ENCODE data around the gene TACR1. TPM values are rescaled to one million over a fixed set of nuclear protein-coding genes. Genes with fewer than 3 reads are reported as not detected.
"Not testable (repeated sequence)": the region's sequence is repeated elsewhere in the genome, so short reads cannot be mapped to it uniquely, and the experiment has no call there.

The TACR1 gene
- total and polyA plus RNA-seq, 8 donors, result 0.07 to 0.40 (median 0.09) TPM

DNA sequence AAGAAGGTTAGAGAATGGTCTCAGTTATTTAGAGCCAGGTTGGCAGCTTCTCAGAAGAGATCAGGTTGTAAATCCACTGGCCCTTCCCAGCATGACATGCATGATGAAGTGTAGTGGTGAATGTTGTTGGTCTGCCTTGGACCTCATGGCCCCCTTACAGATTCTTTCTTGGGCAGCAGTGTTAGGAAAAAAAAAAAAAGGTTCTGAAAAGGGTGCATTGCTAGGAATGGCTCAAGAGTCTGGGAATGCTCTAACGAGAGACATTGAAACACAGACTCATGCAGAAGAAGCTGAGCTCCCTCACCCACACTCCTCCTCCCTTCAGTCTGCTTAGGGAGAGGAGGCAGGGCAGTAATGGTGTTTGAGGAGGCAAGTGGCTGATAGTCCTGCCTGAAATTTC is 135.4 kb downstream of the TACR1 start:
- FAIRE-seq, result no peak
- no peak for DNase-seq
- intact Hi-C loops (cut with DNase I), result loop anchor here in 1 of 3 donors (10.0 kb wide), 1 partner anchor 341 kb away; no protein-coding TSS in a partner anchor
- no peaks in the 10 kb centered on the region for H3K9me3 ChIP-seq
- no peaks in the 10 kb centered on the region for H3K27me3 ChIP-seq
- no peak for ATAC-seq
- no peak overlapping the region for H3K27ac ChIP-seq
- H3K36me3 ChIP-seq, result no peaks in the 10 kb centered on the region
- TF ChIP-seq, protein P1, sequence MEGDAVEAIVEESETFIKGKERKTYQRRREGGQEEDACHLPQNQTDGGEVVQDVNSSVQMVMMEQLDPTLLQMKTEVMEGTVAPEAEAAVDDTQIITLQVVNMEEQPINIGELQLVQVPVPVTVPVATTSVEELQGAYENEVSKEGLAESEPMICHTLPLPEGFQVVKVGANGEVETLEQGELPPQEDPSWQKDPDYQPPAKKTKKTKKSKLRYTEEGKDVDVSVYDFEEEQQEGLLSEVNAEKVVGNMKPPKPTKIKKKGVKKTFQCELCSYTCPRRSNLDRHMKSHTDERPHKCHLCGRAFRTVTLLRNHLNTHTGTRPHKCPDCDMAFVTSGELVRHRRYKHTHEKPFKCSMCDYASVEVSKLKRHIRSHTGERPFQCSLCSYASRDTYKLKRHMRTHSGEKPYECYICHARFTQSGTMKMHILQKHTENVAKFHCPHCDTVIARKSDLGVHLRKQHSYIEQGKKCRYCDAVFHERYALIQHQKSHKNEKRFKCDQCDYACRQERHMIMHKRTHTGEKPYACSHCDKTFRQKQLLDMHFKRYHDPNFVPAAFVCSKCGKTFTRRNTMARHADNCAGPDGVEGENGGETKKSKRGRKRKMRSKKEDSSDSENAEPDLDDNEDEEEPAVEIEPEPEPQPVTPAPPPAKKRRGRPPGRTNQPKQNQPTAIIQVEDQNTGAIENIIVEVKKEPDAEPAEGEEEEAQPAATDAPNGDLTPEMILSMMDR (IDR thresholded peaks at IDR 0.05), result no peak
- 80 to 89% methylated on average over 1 of the region's 1 CpG for WGBS, 2 donors
- H3K4me1 ChIP-seq, result peaks cover 0 to 7% (median 0%) of the 10 kb centered on the region in 3 donors
- H3K4me3 ChIP-seq, result no peak overlapping the region

DNA sequence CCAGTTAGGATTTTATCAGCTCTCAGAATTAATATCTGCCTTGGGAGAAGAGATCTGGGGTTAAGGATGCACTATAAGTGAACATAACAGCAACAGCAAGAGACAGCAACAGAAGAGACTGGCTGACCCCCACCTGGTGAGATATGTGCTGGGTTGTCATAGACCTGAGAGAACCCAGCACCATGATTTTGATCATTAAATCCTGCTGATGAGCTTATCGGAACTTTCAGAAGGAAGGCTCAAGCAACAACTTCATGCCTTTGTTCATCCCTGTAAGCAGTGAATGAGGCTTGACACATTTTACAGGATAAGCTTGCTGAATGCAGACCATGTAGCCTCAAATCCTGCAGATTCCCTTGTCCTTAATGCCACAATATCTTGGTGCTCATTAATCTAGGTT is 140.9 kb downstream of the TACR1 start:
- TF ChIP-seq, protein P1 (IDR thresholded peaks at IDR 0.05), result no peak
- 91 to 95% methylated on average over 1 of the region's 1 CpG for WGBS, 2 donors
- no peak for FAIRE-seq
- Histone ChIP-seq H3K9me3 (no peaks in the 10 kb centered on the region), H3K27ac (no peak overlapping the region), H3K4me1 (peaks cover 0 to 7% (median 0%) of the 10 kb centered on the region in 3 donors), H3K36me3 (no peaks in the 10 kb centered on the region), H3K4me3 (no peak overlapping the region), H3K27me3 (no peaks in the 10 kb centered on the region)
- DNase-seq, result no peak
- no peak for ATAC-seq
- intact Hi-C loops (cut with DNase I), result loop anchor here in 1 of 3 donors (10.0 kb wide), 1 partner anchor 346 kb away; no protein-coding TSS in a partner anchor

DNA sequence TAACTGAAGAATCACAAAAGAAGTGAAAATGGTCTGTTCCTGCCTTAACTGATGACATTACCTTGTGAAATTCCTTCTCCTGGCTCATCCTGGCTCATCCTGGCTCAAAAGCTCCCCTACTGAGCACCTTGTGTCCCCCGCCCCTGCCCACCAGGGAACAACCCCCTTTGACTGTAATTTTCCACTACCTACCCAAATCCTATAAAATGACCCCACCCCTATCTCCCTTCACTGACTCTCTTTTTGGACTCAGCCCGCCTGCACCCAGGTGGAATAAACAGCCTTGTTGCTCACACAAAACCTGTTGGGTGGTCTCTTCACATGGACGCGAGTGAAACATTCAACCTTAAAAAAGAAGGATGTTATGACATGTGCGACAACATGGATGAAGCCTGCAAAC is 142.2 kb downstream of the TACR1 start:
- 87 to 95% methylated on average over 5 of the region's 5 CpGs for WGBS, 2 donors
- not testable (repeated sequence) for H3K27ac ChIP-seq, ATAC-seq, FAIRE-seq, DNase-seq, H3K9me3 ChIP-seq, H3K4me3 ChIP-seq, H3K36me3 ChIP-seq, H3K4me1 ChIP-seq, H3K27me3 ChIP-seq
- intact Hi-C loops (cut with DNase I), result loop anchor here in 1 of 3 donors (10.0 kb wide), 1 partner anchor 348 kb away; no protein-coding TSS in a partner anchor

DNA sequence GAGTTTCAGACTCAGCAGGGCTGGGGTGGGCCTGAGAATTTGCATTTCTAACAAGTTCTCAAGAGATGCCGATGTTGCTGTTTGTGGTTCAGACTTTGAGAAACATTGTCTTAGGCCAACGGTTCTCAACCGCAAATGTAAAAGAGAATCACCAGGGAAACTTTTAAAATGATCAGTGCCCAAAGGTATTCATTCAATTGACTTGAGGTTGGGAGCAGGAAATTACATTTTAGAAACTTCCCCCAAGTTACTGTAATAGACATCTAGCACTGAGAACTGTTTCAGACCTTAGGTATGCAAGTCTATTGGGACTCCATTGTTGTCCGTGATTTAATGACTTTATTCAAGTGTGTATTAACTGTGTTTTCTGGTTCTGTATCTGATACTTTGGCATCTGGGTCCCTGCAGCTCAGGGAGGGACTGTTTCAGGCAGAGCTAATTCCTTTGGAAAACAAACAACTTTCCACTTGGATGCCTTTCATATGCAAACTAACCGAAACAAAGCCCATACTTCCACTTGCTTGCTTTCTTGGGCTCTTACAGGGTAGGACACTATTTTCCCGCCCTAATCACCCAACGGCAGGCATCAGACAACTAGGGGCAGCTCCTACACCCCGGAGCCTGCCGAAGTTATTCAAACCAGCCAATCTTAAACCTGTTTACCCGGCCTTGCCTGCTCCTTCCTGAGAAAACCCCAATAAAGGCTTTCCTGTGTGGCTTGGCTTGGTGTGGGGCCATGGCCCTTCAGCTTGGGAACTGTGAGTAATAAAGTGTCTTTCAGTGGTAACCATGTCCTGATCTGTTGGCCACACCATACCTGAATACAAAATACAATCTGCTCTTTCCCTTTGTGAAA is 143.3 kb downstream of the TACR1 start:
- Histone ChIP-seq H3K27me3 (no peaks in the 10 kb centered on the region), H3K36me3 (no peaks in the 10 kb centered on the region), H3K9me3 (no peaks in the 10 kb centered on the region), H3K27ac (no peak overlapping the region), H3K4me1 (no peaks in the 10 kb centered on the region), H3K4me3 (no peak overlapping the region)
- intact Hi-C loops (cut with DNase I), result loop anchor here in 1 of 3 donors (10.0 kb wide), 1 partner anchor 349 kb away; no protein-coding TSS in a partner anchor
- DNase-seq (no peak), ATAC-seq (no peak), FAIRE-seq (no peak)
- TF ChIP-seq, protein P1 (IDR thresholded peaks at IDR 0.05), result no peak
- 73 to 76% methylated on average over 10 of the region's 10 CpGs for WGBS, 2 donors

DNA sequence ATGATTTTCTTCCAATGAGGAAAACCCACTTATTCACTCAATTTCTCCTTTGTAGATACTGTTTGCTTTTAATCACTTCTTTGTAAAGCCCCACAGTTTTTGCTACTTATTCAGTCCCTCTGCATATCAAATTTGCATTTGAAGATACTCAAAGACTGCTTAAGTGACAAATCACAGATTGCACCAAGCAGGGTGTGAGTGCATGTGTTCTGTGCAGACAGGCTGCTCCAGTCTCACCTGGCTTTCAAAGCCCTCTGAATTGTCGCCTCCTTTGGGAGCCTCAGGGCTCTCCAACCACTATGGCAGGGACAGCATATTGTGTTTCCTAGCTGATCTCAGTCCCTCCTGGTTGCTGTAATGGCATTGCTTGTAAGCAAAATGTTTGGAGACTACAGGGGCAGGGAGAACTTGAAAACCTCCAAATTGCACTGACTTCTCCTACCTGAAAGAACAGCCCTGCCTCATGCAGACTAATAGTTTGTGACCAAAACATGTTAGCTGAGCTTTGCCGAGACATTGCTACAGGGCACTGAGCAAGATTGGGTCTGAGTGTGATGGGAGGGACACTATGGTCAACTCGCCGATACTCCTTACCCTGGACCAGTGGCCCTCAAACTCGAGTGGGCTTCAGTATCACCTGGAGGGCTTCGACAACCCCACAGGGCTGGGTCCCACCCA is 144.0 kb downstream of the TACR1 start:
- Histone ChIP-seq H3K36me3 (no peaks in the 10 kb centered on the region), H3K4me1 (no peaks in the 10 kb centered on the region), H3K27ac (no peak overlapping the region), H3K9me3 (no peaks in the 10 kb centered on the region), H3K4me3 (no peak overlapping the region), H3K27me3 (no peaks in the 10 kb centered on the region)
- DNase-seq, result no peak
- intact Hi-C loops (cut with DNase I), result loop anchor here in 1 of 3 donors (10.0 kb wide), 1 partner anchor 350 kb away; no protein-coding TSS in a partner anchor
- no peak for ATAC-seq
- WGBS, 2 donors, result 78% methylated on average over 6 of the region's 6 CpGs
- FAIRE-seq, result no peak
- TF ChIP-seq, protein P1 (IDR thresholded peaks at IDR 0.05), result no peak
